ENCODE results near the gene SMIM34. TPM values are rescaled to one million over a fixed set of nuclear protein-coding genes. Genes with fewer than 3 reads are reported as not detected.
A peak's percentile ranks its signal among the peaks of the same experiment; 100 is the strongest.
"Not testable (repeated sequence)": the region's sequence is repeated elsewhere in the genome, so short reads cannot be mapped to it uniquely, and the experiment has no call there.

The SMIM34 gene, protein sequence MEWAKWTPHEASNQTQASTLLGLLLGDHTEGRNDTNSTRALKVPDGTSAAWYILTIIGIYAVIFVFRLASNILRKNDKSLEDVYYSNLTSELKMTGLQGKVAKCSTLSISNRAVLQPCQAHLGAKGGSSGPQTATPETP
- not detected for total RNA-seq

DNA sequence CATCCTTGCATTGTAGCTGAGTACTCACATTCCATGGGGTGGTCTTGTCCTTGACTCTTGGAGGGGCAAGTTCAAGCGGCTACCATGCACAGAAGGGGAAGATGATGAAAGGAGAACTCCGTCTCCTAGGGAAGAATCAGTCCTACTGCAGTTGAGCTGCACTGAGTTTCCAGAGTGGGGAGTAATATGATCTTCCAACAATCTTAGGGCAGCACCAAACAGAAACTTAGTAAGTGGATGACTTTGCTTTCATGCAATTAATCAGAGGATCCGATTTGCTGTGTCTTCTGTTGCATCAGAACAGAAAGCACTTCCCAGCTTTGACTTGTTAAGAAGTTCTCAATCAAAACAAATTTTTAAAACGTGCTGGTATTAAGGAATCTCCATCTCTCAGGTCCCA lies at the start of gene SMIM34:
Gene SMIM34, minus strand, starts transcription at position 147 of the 400 bp plus-strand sequence. Its CDS starts 112 bp downstream, at position 35.
- H3K27me3 Mint-ChIP-seq; H3K27ac Mint-ChIP-seq; POLR2A ChIA-PET; intact Hi-C loops (cut with micrococcal nuclease); H3K4me3 Mint-ChIP-seq; H3K4me1 Mint-ChIP-seq (ENCODE audit: low read depth); DNase-seq; H3K36me3 Mint-ChIP-seq (ENCODE audit: low read depth); H3K9me3 Mint-ChIP-seq; CTCF ChIA-PET; ATAC-seq: not testable (repeated sequence)

DNA sequence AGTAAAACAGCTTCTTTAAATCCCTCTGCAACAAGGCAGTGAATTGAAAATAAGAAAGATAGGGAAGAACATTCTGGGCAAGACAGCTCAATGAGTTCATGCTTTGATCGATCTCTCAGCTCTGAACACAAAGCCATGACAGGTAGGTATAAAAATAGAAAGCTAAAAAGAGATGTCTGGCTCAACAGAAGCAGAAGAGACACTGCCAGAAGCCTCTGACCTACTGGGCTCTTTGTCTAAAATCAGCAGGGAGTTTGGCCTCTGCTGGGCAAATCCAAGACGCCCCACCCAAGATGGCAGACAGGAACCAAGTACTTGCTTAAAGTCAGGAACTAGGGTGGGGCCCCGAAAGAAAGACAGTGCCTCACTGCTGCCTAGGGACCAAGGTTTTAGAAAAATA lies 43.6 kb upstream of the SMIM34 start:
- H3K4me3 Mint-ChIP-seq; POLR2A ChIA-PET; H3K4me1 Mint-ChIP-seq (ENCODE audit: low read depth); H3K27ac Mint-ChIP-seq; H3K27me3 Mint-ChIP-seq; H3K9me3 Mint-ChIP-seq; DNase-seq; intact Hi-C loops (cut with micrococcal nuclease); CTCF ChIA-PET; ATAC-seq; H3K36me3 Mint-ChIP-seq (ENCODE audit: low read depth): not testable (repeated sequence)

DNA sequence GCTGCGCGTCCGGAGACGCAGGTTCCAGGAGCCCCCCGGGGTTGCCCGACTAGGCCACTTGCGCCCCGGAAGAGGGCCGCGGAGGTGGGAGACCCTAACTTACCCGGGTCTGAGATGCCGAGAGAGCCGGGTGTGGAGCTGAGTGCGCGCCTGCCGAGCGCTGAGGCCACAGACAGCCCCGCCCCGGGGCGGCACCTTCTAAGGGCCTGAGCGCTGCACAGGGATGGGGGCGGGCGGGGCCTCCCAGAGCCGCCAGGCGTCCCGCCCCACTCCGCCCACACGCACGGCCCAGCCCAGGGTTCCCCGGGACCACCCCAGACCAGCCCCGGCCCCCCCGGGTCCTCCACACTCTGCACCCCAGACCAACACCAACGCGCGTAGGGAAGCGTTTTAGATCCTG lies 35.7 kb upstream of the SMIM34 start:
- H3K4me3 Mint-ChIP-seq; POLR2A ChIA-PET; H3K27me3 Mint-ChIP-seq; H3K36me3 Mint-ChIP-seq (ENCODE audit: low read depth); H3K9me3 Mint-ChIP-seq; H3K27ac Mint-ChIP-seq; ATAC-seq; CTCF ChIA-PET; DNase-seq; H3K4me1 Mint-ChIP-seq (ENCODE audit: low read depth); intact Hi-C loops (cut with micrococcal nuclease): not testable (repeated sequence)

DNA sequence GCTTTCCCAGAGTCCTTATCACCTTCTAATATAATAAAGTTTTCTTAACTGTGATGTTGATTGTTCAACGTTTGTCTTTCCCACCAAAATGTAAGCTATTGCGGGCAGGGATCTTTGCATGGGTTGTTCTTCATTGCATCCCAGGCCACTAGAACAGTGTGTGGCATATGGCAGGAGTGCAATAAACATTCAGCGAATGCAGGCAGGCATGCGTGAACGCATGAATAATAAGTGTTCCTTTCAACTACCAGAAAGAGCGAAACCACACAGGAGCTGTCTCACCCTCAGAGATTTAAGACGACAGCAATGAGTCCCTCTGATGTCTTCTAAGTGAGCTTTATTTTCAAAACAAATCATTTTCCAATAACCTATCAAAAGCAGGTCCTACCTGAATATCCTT lies 34.5 kb upstream of the SMIM34 start:
- H3K27me3 Mint-ChIP-seq; DNase-seq; POLR2A ChIA-PET; H3K4me1 Mint-ChIP-seq (ENCODE audit: low read depth); H3K9me3 Mint-ChIP-seq; H3K36me3 Mint-ChIP-seq (ENCODE audit: low read depth); CTCF ChIA-PET; H3K4me3 Mint-ChIP-seq; H3K27ac Mint-ChIP-seq; ATAC-seq; intact Hi-C loops (cut with micrococcal nuclease): not testable (repeated sequence)

DNA sequence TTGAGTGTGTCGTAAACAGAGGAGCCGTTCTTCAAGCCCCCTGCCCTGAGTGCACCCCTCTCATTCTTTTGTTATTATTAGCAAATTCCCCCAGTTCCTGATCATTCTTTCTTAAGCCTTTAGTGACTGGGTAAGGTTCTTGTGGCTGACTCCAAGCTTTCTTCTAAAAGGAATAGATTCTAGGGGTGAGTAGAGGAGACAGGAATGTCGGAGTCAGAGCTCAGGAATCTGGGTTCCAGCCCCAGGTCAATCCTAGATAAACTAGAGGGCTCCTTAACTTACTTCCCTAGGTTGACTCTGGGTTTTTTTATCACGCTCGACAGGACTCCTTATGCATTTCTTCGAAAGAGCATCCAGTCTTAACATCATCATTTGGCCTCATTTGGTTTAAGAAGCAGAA lies 32.4 kb upstream of the SMIM34 start:
- ATAC-seq; H3K4me3 Mint-ChIP-seq; H3K36me3 Mint-ChIP-seq (ENCODE audit: low read depth); DNase-seq; intact Hi-C loops (cut with micrococcal nuclease); H3K27me3 Mint-ChIP-seq; H3K27ac Mint-ChIP-seq; POLR2A ChIA-PET; H3K9me3 Mint-ChIP-seq; H3K4me1 Mint-ChIP-seq (ENCODE audit: low read depth); CTCF ChIA-PET: not testable (repeated sequence)

DNA sequence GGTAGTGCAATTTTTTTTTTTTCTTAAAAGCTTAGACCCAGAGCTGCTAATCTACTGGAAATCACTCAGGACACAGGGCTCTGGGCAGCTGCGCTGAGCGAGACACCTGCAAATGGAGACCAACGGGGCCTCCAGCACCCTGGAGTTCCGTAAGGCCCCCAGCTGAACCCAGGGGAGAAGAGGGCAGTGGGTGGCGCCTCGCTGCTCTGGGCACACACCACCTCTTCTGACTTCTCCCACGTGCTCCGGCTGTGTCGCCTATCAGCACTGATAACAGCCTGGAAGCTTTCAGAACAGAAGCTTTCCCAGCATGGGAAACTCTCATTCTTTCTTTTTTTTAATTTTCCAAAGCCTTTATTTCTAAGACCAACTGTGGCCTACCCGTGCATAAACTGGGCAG lies 31.9 kb upstream of the SMIM34 start:
- DNase-seq; H3K4me3 Mint-ChIP-seq; H3K9me3 Mint-ChIP-seq; ATAC-seq; H3K36me3 Mint-ChIP-seq (ENCODE audit: low read depth); CTCF ChIA-PET; H3K27me3 Mint-ChIP-seq; H3K27ac Mint-ChIP-seq; POLR2A ChIA-PET; intact Hi-C loops (cut with micrococcal nuclease); H3K4me1 Mint-ChIP-seq (ENCODE audit: low read depth): not testable (repeated sequence)

DNA sequence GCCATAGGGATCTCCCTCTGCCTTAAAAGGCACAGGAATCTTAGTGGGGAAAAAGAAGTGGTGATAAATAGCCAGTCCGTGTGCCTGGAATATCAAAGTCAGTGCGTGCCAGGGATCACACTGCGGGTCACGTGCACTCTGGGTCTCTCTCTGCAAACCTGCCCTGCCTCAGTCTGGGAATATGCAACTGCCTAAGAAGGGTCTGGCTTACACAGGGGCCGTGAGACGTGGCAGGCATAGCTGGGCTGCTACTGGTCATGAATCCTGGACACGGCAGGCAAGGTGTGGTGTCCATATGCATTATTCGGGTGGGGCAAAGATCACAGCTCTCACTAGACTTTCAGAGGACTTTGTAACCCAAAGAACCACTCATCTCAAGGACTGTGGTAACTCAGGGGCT lies 23.3 kb upstream of the SMIM34 start:
- H3K27ac Mint-ChIP-seq; H3K27me3 Mint-ChIP-seq; intact Hi-C loops (cut with micrococcal nuclease); POLR2A ChIA-PET; H3K4me1 Mint-ChIP-seq (ENCODE audit: low read depth); DNase-seq; ATAC-seq; CTCF ChIA-PET; H3K9me3 Mint-ChIP-seq; H3K36me3 Mint-ChIP-seq (ENCODE audit: low read depth); H3K4me3 Mint-ChIP-seq: not testable (repeated sequence)

DNA sequence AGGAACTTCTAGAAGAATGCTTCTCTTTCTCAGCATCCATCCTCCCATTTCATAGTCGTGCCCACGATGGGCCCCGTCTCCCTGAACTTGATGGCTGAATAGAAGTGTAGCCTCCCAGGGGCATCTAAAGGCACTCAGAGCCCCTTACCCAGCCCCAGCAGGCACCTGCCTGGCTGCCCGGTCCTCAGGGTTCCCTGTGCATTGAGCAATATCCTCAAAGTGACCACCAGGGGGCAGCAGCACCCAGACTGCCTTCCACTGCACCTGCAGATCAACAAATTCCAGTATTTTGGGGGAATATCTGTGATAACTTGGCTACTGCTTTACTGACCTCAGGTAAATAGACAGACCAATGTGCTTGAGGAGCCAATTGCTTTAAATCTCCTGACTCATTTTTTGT lies 19.7 kb upstream of the SMIM34 start:
- POLR2A ChIA-PET; H3K4me3 Mint-ChIP-seq; CTCF ChIA-PET; ATAC-seq; H3K9me3 Mint-ChIP-seq; H3K27me3 Mint-ChIP-seq; H3K36me3 Mint-ChIP-seq (ENCODE audit: low read depth); DNase-seq; H3K27ac Mint-ChIP-seq; H3K4me1 Mint-ChIP-seq (ENCODE audit: low read depth); intact Hi-C loops (cut with micrococcal nuclease): not testable (repeated sequence)

DNA sequence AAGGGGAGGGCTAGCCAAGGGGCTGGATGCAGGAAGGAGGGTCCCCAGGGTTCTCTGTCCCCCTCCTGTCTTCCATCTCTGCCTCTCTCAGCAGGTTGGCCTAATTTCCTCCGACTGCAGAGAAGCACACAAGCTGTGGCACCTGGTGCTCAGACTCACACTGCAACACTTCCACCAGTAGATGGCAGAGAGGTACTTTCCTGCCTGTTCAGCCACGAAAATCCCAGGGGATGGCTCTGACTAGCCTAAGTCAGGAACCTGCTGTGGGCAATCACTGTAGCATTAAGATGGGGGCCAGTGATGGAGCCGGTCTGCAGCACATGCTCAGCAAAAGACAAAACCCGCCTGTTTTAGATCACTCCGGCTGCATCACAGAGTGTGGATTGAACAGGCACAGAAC lies 6.0 kb upstream of the SMIM34 start:
- intact Hi-C loops (cut with micrococcal nuclease), result not testable (repeated sequence)

DNA sequence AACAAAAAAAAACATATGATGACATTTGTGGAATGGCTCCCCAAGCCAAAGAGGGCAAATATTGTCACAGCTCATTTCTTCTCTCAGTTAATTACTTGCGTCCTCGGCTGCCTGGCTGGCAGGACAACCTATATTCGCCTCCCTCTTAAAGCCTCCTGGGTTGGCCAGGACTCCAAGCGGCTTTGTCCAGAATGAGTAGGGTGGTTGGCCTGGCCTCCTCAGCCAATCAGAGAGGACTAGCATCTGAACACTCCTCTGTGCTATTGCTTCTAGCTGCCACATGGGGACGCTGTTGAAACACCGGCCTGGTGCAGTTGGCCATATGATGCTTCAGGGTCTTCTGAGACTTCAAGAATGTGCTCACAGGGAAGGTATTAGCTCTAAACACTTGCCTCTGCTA lies 4.7 kb upstream of the SMIM34 start:
- POLR2A ChIA-PET; H3K36me3 Mint-ChIP-seq (ENCODE audit: low read depth); H3K27ac Mint-ChIP-seq: not testable (repeated sequence)

More for the DNA sequence above, 6.0 kb upstream of the SMIM34 start:
- DNase-seq; CTCF ChIA-PET; H3K9me3 Mint-ChIP-seq; H3K27me3 Mint-ChIP-seq; POLR2A ChIA-PET; H3K4me3 Mint-ChIP-seq; H3K4me1 Mint-ChIP-seq (ENCODE audit: low read depth); H3K36me3 Mint-ChIP-seq (ENCODE audit: low read depth); H3K27ac Mint-ChIP-seq; ATAC-seq: not testable (repeated sequence)

DNA sequence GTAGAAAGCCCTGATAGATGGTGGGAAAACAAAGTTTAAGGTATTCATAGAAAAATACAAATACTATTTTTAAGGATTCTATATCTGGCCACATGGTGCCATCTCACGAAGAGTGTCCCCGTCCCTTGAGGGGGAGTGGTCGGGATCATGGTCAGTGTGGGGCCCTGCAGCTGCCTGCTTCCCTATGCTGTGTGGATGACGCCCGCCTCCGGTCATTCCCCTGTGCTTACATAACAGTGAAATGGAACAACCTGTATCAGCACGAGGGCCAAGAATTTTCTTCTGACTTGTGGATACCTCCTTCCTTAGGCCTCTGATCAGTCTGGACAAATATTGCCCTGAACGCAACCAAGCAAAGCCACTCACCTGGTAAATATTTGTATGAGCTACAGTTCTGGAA lies 3.6 kb upstream of the SMIM34 start:
- H3K36me3 Mint-ChIP-seq (ENCODE audit: low read depth); H3K4me1 Mint-ChIP-seq (ENCODE audit: low read depth); H3K27me3 Mint-ChIP-seq; DNase-seq; H3K27ac Mint-ChIP-seq; CTCF ChIA-PET; POLR2A ChIA-PET; H3K4me3 Mint-ChIP-seq; H3K9me3 Mint-ChIP-seq; ATAC-seq; intact Hi-C loops (cut with micrococcal nuclease): not testable (repeated sequence)

More for the DNA sequence above, 4.7 kb upstream of the SMIM34 start:
- H3K4me3 Mint-ChIP-seq; H3K9me3 Mint-ChIP-seq; intact Hi-C loops (cut with micrococcal nuclease); CTCF ChIA-PET; ATAC-seq; H3K27me3 Mint-ChIP-seq; DNase-seq; H3K4me1 Mint-ChIP-seq (ENCODE audit: low read depth): not testable (repeated sequence)

DNA sequence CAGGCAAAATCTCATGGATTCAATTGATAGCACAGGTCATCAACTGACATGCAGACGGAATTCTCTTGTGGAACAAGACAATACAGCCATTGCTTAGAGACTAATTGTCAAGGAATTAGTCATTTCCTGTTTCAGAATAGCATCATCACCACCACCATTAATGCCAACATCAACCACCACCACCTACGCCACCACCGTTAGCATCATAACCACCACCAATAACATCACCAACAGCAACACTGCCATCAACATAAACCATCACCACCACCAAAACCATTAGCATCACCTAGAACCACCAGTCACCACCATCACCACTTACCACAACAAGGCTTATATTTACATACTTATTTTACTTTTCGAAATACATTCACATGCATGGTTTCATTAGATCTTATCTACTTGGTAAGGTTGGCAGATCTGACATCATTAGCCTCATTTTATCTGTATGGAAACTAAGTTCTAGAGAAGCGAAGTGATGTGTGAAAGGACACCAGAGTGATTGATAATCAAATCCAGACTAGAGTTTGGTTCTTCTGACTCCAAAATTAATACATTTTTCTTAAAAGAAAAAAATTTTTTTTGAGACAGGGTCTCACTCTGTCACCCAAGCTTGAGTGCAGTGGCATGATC lies 6.2 kb downstream of the SMIM34 start:
- POLR2A ChIA-PET; intact Hi-C loops (cut with micrococcal nuclease); CTCF ChIA-PET: not testable (repeated sequence)

More for the DNA sequence above, 6.2 kb downstream of the SMIM34 start:
- ATAC-seq, result peak; percentile 82
- H3K27me3 Mint-ChIP-seq; H3K4me1 Mint-ChIP-seq (ENCODE audit: low read depth); H3K4me3 Mint-ChIP-seq; H3K27ac Mint-ChIP-seq; H3K36me3 Mint-ChIP-seq (ENCODE audit: low read depth); DNase-seq; H3K9me3 Mint-ChIP-seq: not testable (repeated sequence)

Data from activated CD8-positive, alpha-beta T cell treated with anti-CD3 and anti-CD28 coated beads for 36 hours (primary cell).